GM19099 (cell line): ENCODE results near the gene PEDS1.

Experiments
- POLR2A ChIP-seq: IDR thresholded peaks from 3 replicates; pipeline ENCODE4 v1.6.1; 2011; ENCODE audit warnings: low read depth; ENCODE audit not compliant: insufficient read length; ENCODE audit errors: extremely low read depth

Gene PEDS1

GRCh38 chr20:50146214-50146613 is 7.3 kb downstream of the PEDS1 start:
- no peak for TF ChIP-seq POLR2A

DNA sequence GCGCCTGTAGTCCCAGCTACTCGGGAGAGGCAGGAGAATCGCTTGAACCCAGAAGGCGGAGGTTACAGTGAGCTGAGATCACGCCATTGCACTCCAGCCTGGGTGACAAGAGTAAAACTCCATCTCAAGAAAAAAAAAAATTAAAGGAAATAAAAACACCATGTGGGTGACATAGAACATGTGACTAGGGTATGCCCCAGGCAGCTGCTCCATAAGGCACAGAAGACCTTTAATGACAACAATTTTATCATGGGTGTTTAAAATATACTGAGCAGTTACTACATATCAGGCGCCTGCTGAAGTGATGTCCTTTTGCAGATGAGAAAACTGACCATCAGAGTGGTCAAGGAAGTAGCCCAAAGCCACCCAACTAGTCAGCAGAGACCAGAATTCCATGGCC is 8.0 kb downstream of the PEDS1 start:
- no peak for TF ChIP-seq POLR2A

- no peak for TF ChIP-seq POLR2A
Measured at GRCh38 chr20:50144362-50144761, 9.2 kb downstream of the PEDS1 start.

DNA sequence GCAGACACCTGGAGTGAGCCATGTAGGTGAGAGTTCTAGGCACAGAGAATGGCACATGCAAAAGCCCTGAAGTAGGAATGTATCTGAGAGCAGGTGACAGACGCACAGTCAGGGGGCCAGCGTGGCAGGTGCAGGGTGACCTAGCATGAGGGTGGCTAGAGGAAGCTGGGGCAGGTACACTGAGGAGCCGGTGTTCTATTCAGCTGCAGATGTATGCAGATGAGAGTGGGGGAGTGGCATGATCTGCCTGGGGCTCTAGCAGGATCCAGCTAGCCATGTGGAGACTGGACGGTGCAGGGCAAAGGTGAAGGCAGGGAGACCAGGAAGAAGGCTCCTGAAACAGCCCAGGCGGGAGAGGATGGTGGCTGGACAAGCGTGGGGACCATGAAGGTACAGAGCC is 10.7 kb downstream of the PEDS1 start:
- TF ChIP-seq POLR2A: no peak

GRCh38 chr20:50141811-50142561 is 11.5 kb downstream of the PEDS1 start:
- TF ChIP-seq POLR2A: no peak

DNA sequence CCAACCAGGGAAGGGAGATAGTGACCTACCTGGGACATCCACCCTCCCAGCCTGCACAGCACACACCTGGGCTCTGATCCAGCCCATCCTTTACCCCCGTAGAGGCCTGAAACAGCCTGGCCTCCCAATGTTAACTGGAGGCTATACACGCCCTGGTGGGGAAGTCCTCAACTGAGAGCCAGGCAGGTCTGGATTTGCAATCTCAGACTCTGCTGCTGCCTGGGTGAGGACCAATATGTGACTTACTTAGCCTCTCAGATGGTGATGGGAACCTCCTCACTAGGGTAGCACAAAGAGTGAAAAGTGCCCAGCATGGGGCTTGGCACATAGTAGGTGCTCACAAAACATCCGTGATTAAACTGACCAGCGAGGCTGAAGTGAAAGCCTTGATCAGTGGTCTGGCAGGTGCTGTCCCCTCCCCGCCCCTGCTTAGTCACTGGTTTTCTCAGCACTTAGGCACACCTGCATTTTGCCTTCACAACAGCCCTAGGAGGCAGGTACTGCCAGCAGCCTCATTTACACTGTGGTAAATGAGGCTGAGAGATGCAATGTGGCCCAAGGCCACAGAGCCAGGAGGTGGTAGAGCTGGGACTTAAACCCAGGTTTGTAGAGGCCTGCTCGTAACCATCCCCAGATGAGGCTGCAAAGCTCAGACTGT is 12.4 kb downstream of the PEDS1 start:
- TF ChIP-seq POLR2A: no peak

GRCh38 chr20:50140339-50140859 is 13.1 kb downstream of the PEDS1 start:
- no peak for TF ChIP-seq POLR2A

- TF ChIP-seq POLR2A: no peak
Measured at GRCh38 chr20:50138479-50139393, 14.8 kb downstream of the PEDS1 start.

GRCh38 chr20:50138120-50138478 is 15.4 kb downstream of the PEDS1 start:
- TF ChIP-seq POLR2A: no peak

GRCh38 chr20:50136822-50137599 is 16.5 kb downstream of the PEDS1 start:
- no peak for TF ChIP-seq POLR2A

DNA sequence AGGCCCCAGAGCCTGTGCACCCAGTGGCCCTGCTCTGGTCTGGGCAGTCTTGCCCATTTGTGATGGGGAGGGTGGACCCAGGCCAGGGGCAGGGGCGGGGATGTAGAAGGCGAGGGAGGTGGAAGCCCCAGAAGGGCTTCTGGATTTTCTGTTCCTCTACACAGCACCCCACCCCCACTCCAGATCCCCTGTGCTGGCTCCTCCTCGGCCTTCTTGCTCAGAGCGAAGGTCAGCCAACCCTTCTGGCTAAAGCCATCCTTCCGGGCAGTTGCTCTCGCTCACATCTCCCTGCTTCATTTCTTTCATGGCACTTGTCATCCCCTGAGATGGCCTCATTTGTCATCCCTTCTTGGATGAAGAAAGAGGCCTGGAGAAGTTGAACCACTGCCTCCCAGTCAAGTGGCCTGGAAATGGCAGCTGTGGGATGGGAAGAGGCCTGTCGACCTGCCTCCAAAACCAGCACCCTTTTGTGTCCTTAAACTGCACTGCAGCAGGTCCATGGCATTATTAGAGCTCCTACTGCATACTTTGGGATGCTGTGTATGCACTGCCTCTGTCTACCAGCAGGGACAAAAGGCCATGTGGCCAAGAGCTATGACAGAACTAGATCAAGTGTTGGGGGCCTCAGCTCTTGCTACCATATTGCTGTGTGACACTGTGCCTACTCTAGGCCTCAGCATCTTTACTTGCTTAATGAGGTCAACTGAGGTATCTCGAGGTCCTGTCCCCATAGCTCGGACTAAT is 19.9 kb downstream of the PEDS1 start:
- TF ChIP-seq POLR2A: no peak

GRCh38 chr20:50133041-50133440 is 20.5 kb downstream of the PEDS1 start:
- TF ChIP-seq POLR2A: no peak

DNA sequence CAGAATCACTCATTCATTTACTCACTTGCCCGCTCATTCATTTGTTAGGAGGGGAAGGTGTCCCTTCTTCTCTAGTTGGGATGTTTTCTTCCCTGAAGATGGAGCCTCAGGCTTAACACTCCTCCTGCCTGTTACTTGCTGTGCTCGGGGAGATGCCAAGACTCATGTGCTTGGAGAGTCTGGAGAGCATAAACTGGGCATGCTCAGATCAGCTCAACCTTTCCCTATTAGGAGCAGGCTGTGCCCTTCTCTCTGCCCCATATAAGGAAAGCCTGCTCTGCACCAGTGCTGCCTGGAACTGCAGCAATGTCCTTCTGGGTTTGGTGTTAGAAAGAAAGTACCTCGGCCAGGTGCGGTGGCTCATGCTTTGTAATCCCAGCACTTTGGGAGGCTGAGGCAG is 22.5 kb downstream of the PEDS1 start:
- no peak for TF ChIP-seq POLR2A

DNA sequence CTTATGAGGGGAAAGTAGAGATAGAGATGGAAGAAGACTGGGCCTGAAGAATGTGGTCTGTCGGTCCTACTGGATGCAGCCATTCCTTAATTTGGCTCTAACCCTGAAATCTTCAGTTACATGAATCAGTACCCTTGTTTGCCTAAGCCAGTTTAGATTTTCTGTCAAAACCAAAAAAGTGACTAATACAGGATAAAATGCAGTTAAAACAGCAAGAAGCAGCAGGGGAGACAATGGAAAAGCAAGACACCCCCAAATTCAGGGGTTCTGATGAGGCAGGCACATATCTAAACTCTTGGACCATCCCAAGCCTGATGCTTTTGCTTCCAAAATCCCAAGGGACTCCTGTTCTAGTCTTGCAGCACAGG is 23.2 kb downstream of the PEDS1 start:
- no peak for TF ChIP-seq POLR2A
